ENCODE results near the gene STRIP2. TPM values are rescaled to one million over a fixed set of nuclear protein-coding genes. Genes with fewer than 3 reads are reported as not detected.

The STRIP2 gene
- total and polyA plus RNA-seq, 9 of the 15 experiments (the other 6 are each of a cell fraction or from before 2014, with no cell fraction given): 10.1 to 81.8 (median 42.3) TPM

DNA sequence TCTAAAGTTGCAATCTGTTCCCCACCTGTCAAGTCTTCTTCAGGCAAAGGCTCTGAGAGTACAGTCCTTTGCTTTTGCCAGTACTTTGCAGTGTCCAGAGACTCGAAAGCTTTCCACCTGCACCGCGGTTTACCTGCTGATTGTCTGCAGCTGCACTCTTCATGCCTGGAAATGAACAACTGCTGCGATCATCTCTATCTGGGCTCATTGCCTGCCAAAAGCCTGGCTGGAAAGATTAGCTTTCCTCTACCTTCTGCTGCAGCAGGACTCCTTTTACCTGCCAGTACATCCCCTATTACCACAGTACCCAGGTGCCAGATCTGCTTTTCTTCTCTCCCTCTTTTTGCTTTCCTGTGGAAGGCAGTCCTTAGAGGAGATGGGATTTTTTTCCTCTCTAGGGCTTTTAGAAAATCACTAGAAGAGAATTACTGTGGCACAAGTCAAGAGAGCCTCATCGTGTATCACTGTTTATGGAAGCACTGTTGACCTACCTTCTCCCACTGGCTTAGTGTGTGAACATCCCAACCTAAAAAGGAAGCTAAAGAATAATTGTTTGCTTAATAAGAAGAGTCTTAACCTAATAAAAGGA, 2.2 kb downstream of the STRIP2 start (continued):
- TF ChIP-seq, protein P1, sequence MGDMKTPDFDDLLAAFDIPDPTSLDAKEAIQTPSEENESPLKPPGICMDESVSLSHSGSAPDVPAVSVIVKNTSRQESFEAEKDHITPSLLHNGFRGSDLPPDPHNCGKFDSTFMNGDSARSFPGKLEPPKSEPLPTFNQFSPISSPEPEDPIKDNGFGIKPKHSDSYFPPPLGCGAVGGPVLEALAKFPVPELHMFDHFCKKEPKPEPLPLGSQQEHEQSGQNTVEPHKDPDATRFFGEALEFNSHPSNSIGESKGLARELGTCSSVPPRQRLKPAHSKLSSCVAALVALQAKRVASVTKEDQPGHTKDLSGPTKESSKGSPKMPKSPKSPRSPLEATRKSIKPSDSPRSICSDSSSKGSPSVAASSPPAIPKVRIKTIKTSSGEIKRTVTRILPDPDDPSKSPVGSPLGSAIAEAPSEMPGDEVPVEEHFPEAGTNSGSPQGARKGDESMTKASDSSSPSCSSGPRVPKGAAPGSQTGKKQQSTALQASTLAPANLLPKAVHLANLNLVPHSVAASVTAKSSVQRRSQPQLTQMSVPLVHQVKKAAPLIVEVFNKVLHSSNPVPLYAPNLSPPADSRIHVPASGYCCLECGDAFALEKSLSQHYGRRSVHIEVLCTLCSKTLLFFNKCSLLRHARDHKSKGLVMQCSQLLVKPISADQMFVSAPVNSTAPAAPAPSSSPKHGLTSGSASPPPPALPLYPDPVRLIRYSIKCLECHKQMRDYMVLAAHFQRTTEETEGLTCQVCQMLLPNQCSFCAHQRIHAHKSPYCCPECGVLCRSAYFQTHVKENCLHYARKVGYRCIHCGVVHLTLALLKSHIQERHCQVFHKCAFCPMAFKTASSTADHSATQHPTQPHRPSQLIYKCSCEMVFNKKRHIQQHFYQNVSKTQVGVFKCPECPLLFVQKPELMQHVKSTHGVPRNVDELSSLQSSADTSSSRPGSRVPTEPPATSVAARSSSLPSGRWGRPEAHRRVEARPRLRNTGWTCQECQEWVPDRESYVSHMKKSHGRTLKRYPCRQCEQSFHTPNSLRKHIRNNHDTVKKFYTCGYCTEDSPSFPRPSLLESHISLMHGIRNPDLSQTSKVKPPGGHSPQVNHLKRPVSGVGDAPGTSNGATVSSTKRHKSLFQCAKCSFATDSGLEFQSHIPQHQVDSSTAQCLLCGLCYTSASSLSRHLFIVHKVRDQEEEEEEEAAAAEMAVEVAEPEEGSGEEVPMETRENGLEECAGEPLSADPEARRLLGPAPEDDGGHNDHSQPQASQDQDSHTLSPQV (IDR thresholded peaks at IDR 0.05): no peak; the same call in 1 of the 2 replicates
- TF ChIP-seq, protein P2, sequence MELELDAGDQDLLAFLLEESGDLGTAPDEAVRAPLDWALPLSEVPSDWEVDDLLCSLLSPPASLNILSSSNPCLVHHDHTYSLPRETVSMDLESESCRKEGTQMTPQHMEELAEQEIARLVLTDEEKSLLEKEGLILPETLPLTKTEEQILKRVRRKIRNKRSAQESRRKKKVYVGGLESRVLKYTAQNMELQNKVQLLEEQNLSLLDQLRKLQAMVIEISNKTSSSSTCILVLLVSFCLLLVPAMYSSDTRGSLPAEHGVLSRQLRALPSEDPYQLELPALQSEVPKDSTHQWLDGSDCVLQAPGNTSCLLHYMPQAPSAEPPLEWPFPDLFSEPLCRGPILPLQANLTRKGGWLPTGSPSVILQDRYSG (tag; conservative IDR thresholded peaks at IDR 0.05; ENCODE audit: low read depth): no peak
- TF ChIP-seq NCOR1 (IDR thresholded peaks at IDR 0.05) (no peak), ZNF57 (CRISPR knock-in tag; IDR thresholded peaks at IDR 0.05) (no peak), RFX5 (IDR thresholded peaks at IDR 0.05; ENCODE audit: low read depth, low read length) (no peak), ZNF24 (IDR thresholded peaks at IDR 0.05) (peak; percentile 82; the same call in 1 of the 2 replicates), RBM25 (IDR thresholded peaks at IDR 0.05; ENCODE audit: low read depth, low read length, severe bottlenecking) (peak; percentile 12), TCF7 (IDR thresholded peaks at IDR 0.05; ENCODE audit: borderline replicate concordance) (no peak), PYGO2 (tag; IDR thresholded peaks at IDR 0.05) (no peak), KAT8 (IDR thresholded peaks at IDR 0.05; ENCODE audit: low read depth) (no peak), ZNF707 (CRISPR knock-in tag; conservative IDR thresholded peaks at IDR 0.05) (no peak), KDM1A (IDR thresholded peaks at IDR 0.05) (no peak; a peak in 1 of 4 replicates), ZNF282 (CRISPR knock-in tag; IDR thresholded peaks at IDR 0.05) (no peak), EZH2 (IDR thresholded peaks at IDR 0.05; ENCODE audit: borderline replicate concordance, low read depth, low read length) (no peak), ZBTB8A (IDR thresholded peaks at IDR 0.05; ENCODE audit: partially characterized antibody) (no peak), PTRF (tag; IDR thresholded peaks at IDR 0.05) (no peak), ZFX (CRISPR knock-in tag; IDR thresholded peaks at IDR 0.05) (no peak), ZNF695 (CRISPR knock-in tag; IDR thresholded peaks at IDR 0.05) (no peak), ZFP1 (CRISPR knock-in tag; IDR thresholded peaks at IDR 0.05) (no peak), KLF16 (IDR thresholded peaks at IDR 0.05) (peak; percentile 46; the same call in 1 of the 2 replicates), ETV6 (IDR thresholded peaks at IDR 0.05; ENCODE audit: borderline replicate concordance in 1 of 2, low read depth in 2 of 2, low read length in 1 of 2) (no peak), ETV6 (CRISPR knock-in tag; IDR thresholded peaks at IDR 0.05; ENCODE audit: borderline replicate concordance) (no peak), YBX1 (IDR thresholded peaks at IDR 0.05) (no peak), ZNF217 (CRISPR knock-in tag; IDR thresholded peaks at IDR 0.05) (no peak)
- TF ChIP-seq, protein P3, sequence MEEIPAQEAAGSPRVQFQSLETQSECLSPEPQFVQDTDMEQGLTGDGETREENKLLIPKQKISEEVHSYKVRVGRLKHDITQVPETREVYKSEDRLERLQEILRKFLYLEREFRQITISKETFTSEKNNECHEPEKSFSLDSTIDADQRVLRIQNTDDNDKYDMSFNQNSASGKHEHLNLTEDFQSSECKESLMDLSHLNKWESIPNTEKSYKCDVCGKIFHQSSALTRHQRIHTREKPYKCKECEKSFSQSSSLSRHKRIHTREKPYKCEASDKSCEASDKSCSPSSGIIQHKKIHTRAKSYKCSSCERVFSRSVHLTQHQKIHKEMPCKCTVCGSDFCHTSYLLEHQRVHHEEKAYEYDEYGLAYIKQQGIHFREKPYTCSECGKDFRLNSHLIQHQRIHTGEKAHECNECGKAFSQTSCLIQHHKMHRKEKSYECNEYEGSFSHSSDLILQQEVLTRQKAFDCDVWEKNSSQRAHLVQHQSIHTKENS (CRISPR knock-in tag; IDR thresholded peaks at IDR 0.05): no peak

Measured in K562 (cell line).